ENCODE measurements around the gene CSF1.
"Not testable (repeated sequence)": the region's sequence is repeated elsewhere in the genome, so short reads cannot be mapped to it uniquely, and the experiment has no call there.

The CSF1 gene, protein sequence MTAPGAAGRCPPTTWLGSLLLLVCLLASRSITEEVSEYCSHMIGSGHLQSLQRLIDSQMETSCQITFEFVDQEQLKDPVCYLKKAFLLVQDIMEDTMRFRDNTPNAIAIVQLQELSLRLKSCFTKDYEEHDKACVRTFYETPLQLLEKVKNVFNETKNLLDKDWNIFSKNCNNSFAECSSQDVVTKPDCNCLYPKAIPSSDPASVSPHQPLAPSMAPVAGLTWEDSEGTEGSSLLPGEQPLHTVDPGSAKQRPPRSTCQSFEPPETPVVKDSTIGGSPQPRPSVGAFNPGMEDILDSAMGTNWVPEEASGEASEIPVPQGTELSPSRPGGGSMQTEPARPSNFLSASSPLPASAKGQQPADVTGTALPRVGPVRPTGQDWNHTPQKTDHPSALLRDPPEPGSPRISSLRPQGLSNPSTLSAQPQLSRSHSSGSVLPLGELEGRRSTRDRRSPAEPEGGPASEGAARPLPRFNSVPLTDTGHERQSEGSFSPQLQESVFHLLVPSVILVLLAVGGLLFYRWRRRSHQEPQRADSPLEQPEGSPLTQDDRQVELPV

DNA sequence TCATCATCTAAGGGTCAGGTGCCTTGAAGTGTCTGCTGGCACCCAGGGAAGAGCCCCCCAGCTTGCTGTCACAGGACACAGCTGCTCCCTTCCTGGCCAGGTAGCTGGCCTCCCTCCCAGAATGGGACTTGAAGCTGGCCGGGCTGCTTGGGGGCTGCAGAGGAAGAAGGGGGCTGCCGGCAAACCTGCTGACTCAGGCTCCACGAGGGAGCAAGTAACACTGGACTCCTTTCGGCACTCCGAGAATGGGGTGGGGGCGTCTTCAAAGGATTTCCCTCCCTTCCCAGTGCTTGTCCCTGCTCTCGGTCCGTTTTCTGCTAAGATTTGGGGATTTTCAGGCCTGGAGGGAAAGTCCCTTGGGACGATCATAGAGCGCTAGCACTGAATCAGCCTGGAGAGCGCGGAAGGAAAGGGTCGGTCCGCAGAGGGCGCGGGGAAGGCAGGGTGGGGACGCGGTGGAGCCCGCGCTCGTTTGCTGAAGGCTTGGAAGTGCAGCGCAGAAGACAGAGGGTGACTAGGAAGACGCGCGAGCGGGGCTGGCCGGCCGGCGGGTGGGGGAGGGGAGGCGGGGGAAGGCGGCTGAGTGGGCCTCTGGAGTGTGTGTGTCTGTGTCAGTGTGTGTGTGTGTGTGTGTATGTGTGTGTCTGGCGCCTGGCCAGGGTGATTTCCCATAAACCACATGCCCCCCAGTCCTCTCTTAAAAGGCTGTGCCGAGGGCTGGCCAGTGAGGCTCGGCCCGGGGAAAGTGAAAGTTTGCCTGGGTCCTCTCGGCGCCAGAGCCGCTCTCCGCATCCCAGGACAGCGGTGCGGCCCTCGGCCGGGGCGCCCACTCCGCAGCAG is at the start of gene CSF1:
Gene CSF1, plus strand, starts transcription at position 727 of the 840 bp plus-strand sequence. CDS start 175 bp downstream, outside the sequence.
- DNase-seq (ENCODE audit: low spot score): peak; percentile 74

DNA sequence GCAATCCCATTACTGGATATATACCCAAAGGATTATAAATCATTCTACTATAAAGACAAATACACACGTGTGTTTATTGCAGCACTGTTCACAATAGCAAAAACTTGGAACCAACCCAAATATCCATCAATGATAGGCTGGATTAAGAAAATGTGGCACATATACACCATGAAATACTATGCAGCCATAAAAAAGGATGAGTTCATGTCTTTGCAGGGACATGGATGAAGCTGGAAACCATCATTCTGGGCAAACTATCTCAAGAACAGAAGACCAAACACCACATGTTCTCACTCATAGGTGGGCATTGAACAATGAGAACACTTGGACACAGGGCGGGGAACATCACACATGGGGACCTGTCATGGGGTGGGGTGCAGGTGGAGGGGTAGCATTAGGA is 49.0 kb upstream of the CSF1 start:
- DNase-seq (ENCODE audit: low spot score): not testable (repeated sequence)

DNA sequence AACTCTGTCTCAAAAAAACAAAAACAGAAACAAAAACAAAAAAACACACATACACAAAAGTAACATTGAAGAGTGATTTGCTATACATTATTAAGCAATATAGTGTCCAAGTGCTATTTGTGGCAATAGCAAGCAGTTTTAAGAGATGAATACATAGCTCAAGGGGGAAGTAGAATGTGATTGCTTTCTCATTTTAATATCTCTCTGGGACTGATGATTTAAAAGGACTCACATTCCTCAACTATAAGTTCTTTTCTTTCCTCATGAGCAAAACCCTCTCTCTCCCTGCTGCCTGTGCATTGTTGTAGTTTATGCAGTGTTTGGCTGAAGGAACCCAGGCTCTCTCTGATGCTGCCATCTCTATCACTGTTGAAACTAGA is 47.0 kb upstream of the CSF1 start:
- DNase-seq (ENCODE audit: low spot score): no peak

DNA sequence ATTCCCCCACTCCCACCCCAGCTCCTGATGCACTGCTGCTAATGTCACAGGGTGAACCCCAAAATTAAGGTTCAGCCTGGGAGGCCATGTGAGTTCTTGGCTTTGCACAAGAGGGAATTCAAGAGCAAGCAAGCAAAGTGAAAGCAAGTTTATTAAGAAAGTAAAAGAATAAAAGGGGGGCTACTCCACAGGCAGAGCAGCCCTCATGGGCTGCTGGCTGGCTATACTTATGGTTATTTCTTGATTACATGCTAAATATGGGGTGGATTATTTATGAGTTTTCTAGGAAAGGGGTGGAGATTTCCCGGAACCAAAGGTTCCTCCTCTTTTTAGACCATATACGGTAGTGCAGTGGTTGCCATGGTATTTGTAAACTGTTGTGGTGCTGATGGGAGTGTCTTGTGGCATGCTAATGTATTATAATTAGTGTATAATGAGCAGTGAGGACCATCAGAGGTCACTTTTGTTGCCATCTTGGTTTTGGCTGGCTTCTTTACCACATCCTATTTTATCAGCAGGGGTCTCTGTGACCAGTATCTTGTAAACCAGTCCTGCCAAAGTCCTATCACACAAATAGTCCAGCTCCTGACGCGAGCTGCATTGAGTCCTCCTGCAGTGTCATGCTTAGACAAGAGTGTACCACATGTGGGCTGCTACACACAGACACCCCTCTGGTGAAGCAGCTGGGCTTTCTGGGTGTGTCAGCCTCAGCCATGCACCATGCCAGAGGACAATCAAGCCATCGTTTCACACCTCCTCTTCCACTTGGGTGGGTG is 46.4 kb upstream of the CSF1 start:
- no peak for DNase-seq (ENCODE audit: low spot score)

DNA sequence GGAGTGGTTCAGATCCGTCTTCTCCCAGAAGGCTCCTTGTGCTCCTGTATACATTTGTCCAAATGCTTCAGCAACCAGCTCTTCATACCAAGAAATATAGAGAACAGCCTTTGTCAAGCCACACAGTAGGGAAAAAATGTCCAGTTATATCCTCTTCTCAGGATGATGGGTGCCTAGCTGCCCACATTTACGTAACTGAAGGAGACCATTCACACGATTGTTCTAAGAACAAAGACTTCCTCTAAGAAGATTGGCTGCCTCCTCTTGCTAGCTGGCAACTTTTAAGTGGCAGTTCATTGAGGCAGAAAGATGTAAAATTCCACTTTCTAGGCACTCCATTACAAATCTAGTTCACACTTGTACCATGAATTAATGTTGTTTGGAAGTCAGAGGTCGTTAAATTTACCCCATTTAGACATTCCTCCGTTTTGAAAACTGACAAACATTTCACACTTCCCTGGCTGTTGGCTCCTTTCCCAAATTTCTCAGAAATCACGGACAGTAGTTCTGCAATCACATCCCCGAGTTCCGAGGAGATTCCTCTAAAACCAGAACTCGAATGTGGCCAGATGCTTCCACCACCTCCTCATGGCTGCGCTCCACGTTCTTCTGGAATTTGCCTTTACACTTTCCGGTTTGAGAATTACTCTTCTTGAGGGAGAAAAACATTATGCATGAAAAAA is 45.6 kb upstream of the CSF1 start:
- DNase-seq (ENCODE audit: low spot score): no peak

DNA sequence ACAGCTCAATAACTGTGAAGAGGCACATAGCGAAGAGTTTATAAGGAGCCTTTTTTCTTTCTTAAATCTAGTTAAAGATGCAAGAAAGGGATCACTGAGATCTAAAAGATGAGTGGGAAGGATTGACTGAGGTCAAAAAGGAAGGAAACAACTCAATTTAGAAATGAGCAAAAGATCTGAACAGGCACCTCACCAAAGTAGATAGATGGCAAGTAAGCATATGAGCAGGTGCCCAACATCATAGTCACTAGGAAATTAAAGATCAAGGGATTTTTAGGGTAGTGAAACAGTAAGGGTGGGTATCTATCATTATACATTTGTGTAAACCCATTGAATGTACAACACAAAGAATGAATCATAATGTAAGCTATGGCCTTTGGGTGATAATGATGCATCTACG is 44.6 kb upstream of the CSF1 start:
- no peak for DNase-seq (ENCODE audit: low spot score)

DNA sequence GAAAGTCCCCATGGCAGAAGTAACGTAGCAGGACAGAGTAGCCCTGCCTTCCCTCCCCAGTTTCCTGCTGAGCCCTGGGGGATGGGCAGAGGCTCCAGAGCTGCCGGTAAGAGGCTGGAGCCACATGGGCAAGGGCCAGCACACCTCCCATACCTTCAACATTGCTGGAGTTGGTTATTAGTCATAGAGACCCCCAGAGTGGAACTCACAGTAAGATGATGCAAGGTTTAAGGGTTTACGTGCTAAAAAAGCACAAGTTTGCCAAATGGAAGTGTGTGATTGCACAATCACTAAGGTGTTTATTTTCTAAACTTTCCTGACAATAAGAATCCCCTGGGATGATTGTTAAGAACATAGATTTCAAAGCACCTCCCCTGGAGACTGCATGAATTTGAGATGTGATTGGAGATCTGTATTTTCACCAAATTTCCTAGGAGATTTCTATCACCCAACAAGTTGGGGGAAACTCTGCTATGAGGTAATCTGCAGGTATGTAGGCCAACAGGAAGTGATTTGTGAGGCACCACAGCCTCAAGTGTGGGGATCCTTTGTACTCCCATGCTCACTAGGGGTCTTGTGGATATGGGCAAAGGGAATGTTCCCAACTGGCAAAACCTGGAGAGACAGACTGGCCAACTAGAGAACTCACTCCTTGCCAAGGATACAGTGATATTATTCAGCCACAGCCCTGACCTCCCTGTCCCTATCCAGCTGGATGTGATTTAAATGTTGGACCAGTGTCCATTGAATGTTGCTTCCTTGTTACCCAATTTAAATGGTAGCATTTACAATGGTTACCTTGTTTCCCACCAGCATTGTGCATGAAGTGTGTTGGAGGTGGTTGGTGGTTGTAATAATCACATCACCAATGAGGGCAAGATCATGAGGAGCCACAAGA is 37.1 kb upstream of the CSF1 start:
- no peak for DNase-seq (ENCODE audit: low spot score)

DNA sequence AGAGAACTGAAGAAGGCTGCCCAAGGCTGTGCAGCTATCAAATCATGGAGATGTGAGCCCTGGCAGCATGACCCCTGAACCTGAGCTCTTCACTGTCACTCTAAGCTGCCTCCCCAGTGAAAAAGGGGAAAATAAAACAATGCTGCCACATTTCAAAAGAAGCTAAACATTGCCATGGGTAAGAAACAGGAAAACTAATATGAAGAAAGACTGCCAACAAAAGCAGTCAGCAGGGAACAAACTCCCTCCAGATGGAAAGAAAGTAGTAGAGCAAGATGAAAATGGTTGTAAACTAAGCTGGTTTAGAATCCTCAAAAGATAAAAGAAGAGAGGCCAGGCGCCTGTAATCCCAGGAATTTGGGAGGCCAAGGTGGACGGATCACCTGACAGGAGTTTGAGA is 36.2 kb upstream of the CSF1 start:
- no peak for DNase-seq (ENCODE audit: low spot score)

DNA sequence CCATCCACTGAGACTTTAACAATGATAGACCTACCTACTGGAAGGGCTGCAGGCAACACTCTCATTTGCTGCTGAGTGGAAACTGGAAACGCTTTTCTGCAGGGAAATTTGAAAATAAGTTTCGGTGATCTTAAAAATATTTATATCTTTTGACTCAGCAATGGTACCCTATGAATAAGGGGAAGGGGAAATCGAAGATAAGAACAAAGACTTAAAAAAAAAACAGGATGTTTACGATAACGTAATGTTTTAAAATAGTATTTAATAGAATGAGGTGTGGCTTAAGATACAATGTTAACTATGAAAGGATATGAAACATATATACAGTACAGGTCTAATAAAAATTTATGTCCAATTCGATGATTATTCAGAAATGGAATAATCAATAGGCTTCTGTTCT is 34.8 kb upstream of the CSF1 start:
- no peak for DNase-seq (ENCODE audit: low spot score)

DNA sequence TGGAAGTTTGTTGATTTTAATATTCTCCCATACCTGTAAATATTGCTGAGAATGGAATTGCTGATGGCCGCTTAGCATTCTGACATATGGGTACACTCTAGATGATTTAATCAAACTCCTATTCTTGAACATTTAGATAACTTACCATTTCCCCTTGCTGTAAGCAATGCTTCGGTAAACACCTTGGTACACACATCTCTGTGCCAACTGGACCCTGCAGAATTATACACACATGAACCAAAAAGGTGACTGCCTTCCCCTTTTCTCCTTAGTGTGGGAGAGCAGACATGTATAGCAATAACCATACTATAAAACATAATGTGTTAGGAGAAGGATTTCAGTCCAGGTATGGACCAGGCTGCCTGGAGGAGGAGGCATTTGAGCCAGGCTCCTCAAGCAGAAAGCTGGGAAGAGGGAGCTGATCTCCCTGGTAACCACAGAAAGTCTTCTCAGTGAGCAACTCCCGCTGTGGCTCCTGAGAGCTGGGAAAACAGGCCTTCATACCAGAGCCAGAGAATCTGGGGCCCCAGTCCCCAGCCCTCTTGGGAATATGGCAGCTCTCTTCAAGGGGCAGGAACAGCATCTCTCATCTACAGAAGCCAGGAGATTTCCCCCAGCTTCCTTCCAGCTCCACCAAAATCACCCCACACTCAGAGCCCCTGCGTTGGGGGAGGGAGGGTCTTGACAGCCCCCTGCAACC is 33.9 kb upstream of the CSF1 start:
- no peak for DNase-seq (ENCODE audit: low spot score)

DNA sequence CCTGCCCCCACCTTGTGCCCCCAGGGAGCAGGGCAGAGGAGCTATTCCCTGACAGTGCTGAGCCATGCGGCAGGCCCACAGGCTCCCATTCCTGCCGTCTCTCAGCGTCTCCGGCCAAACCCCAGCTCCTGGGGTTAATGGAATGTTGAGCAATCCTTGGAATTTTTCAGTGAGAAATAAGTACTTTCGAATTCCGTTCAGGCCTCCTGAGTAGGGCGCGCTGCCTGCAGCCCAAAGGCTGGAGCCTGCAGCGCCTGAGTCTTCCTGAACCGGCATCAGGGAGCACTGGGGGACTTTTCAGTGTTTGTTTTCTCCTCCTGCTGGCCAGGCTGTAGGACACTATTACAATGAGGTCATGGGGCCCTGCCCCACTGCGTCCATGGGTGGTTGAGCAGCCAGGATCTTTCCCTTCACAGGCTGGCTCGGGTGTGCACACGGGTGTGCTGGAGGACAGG is 33.3 kb upstream of the CSF1 start:
- DNase-seq (ENCODE audit: low spot score): no peak

DNA sequence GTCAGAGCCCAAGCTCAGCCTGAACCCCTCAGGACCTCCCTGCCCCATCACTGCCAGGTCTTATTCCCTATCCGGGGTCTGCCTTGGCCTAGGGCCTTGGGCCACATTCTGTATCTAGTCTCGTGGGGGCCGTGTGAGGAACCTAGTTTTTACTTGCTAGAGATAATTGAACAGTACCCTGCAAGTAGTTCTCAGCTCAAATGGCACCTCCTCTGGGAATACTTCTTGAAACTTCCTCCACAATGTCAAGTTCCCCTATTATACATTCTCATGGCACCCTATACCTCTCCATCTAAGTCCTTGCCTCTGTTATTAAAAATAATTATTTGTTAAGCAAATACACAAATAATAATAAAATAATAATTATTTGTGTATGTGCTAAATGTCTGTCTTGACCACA is 32.9 kb upstream of the CSF1 start:
- no peak for DNase-seq (ENCODE audit: low spot score)

DNA sequence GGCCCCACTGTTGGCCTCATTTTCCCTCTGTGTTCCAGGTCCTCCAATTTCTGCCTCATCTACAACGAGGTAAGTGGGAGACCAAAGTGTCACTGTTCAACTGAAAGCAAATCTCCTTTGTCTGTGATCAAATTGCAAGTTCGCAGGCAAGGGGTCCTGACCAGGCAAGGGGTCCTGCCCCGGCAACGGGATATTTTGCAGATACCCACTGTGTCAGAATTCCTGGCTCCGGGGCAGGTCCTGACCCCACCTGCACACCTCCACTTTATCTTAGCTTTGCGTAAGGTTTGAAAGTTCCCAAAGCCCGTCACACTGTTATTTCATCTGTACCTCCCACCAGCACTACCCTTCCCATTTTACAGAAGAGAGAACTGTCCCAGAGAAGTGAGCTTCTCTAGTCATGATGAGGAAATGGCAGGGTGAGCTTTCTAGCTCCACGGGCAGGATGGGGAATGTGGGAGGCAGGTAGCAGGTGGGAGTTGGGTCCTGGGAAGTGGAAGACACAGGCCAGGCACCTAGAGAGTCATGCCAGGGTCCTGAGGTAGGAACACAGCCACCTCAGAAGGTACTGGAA is 32.0 kb upstream of the CSF1 start:
- DNase-seq (ENCODE audit: low spot score): no peak

DNA sequence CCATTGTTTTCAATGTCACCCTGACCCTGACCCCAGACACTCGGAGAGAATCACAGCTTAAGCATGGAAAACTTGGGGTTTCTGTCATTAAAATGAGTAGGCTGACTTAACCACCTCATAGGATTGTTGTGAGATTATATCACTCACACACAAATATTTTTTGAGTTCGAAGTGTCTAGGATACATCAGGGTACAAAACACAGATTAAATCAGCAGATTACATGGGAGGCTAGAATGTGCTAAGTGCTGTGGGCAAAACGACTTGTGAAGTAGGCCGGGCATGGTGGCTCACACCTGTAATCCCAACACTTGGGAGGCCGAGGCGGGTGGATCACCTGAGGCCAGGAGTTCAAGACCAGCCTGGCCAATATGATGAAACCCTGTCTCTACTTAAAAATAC is 31.3 kb upstream of the CSF1 start:
- not testable (repeated sequence) for DNase-seq (ENCODE audit: low spot score)

DNA sequence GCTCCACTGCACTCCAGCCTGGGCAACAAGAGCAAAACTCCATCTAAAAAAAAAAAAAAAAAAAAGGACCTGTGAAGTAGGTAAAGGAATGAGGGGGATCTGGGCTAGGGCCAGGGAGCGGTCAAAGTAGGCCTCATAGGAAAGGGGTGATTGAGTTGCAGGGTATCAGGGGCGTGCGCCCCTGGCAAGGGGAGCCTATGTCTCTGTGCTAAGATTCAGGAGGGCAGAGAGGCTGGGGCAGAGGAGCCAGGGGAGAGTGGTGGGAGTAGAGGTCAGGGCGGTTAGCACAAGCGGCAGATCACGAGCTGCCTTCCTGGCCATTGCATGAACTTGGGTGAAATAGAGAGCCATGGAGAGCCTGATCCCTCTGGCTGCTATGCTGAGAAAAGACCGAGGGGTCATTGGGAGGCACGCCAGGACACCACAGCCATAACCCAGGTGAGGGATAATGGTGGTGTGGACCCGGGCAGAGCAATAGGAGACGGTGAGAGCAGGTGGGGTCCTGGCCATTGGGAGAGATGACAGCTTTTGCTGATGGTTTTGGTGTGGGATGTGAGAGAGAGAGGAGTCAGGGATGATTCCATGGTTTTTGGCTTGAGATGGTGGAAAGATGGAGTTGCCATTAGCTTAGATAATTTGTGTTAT is 30.6 kb upstream of the CSF1 start:
- DNase-seq (ENCODE audit: low spot score): no peak

DNA sequence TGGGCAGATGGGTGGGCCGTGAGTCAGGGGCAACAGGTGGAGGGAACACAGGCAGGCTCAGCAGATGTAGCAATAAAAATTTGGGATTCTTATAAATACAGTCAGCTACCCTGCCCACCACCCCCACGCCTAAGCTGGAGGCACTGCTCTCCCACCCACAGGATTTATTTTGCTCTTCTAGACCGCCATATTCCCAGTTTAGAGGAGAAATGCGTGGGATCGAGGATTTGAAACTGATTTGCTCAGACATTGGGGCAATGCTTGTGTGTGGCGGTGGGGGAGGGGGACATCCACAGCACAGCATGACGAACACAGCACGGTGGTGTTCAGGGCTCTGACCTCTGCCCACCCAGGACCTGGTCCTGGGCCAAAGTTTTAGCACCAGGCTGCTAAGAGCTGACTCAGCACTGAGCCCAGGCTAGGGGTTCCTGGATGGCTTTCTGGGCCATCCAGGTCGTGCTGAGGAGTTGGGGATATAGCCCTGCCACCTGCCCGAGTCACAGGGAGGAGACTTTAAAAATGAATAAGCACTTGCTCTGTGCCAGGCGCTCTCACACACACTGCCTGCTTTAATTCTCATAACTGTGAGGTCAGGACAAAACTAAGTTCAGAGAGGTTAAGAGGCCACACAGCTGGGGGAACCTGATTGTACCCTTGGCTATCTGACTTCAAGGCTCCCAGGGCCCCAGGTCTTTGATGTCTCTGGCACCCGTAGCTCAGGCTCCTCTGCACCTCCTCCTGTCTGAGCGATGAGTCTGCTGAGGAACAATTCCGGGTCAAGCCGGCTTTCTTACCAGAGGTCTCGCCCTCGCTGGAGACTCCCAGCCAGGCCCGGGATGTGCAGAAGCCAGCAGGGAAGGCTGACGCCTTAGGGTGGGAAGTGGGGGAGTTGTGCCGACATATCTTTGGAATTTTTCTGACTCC is 29.4 kb upstream of the CSF1 start:
- DNase-seq (ENCODE audit: low spot score): no peak

DNA sequence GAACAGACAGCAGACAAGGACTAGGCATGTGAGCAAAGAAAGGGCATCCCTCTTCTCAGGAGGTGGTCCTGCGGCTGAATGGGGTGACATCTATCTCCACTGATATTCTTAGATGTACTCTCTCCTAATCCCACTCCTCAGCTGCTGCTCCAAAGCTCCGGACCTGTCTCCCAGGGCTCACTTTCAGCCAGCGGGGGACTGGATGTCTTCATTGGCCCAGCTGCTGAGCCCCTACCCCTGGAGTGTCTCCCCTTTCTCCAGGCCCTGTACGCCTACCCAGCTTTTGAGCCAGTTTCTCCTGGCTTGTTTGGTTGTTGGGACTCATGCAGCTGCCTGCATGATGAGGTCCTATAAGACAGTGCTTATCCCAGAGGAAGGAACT is 28.8 kb upstream of the CSF1 start:
- DNase-seq (ENCODE audit: low spot score): no peak
